GM04503 (cell line): ENCODE measurements around the gene BRCA2.

Source experiments
- DNase-seq: peaks from one replicate; pipeline ENCODE4 v3.0.0-alpha.2; 2012; ENCODE audit warnings: low read depth

BRCA2 gene

DNA sequence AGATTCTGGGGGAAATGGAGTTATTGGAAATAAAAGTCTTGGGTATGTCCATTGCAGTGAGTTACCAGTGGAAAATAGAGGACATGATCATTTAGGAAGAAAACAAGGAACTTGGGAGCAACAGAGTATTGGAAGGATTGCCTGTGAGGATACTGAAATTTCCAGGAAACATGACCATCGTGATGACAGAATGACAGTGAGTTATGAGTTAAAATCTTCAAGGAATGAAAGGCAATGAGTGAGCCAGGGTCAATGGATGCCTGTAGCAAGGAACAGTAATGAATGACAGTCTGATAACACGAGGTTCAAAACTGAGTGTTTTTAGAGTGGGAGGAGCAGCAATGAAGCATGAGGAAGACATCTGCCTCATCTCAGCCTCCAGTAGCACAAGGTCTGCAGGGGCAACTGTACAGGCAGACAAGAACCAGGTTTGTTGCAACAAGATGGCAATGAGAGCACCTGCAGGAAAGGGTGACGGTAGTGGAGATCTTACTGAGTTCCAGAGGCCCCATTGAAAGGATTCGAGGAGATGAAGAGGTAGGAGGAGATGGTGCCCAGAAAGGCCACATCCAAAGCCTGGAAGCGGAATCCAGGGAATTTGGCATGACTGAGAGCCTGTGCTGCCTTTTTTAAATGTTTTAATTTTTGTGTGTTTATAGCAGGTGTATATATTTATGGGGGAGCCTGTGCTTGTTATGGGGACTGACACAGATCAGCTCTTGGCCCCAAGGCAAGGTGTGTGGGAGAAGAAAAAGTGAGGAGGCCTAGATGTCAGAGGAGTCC, 68.7 kb downstream of the BRCA2 start:
- no peak for DNase-seq

DNA sequence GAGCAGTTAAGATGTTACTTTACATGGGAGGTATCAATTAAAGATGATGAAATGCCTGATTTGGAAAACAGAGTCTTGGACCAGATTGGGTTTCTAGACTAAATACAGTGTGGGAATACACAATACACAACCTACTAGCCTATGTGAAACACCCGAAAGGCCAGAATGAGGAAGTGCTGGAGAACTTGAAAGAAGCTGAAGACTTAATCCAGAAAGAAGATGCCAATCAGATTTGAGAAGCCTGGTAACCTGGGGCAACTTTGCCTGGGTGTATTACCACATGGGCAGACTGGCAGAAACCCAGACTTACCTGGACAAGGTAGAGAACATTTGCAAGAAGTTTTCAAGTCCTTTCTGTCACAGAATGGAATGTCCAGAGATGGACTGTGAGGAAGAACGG, 69.4 kb downstream of the BRCA2 start:
- DNase-seq: no peak

DNA sequence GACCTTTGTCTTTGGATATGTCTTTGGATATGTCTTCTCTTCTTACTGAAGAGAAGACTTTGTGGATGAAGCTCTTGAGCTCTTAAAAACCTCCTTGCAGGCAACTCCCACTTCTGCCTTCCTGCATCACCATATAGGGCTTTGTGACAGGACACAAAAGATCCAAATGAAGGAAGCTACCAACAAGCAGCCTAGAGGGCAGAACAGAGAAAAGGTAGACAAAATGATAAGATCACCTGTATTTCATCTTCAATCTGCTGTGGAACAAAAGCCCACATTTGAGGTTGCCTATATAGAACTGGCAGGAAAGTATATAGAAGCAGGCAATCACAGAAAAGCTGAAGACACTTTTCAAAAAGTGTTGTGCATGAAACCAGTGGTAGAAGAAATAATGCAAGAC, 70.1 kb downstream of the BRCA2 start:
- DNase-seq: no peak

DNA sequence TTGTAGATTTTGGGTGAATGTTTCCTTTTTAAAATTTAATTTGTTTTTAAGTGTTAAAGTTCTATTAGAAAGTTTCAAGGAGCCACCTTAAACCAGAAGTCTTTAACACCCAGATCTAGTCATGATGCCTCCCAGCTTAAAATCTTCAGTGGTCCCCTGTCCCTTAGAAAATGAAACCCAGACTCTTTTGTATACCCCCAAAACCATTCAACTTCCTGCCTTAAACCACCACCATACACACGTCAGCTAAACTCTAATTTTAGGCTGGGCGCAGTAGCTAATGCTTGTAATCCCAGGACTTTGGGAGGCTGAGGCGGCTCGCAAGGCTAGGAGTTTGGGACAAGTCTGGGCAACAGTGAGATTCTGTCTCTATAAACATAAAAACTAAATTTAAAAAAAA, 74.7 kb downstream of the BRCA2 start:
- no peak for DNase-seq

DNA sequence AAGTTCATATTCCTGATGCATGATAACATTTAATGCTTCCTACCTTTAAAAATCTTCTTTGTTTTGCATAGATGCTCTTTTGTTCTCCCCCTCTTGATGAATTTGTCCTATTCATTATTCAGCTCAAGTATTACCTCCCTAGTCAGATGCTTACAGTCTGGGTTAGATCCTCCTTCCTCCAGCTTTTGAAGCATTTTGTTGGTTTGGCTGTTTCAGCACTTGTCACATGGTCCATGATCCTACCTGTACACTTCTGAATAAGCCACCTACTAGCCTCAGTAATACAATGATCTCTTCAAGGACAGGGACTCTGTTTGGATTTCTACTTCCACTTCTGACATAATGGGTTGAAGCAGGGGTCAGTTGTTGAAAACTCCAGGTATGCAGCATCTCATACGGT, 75.2 kb downstream of the BRCA2 start:
- no peak for DNase-seq

DNA sequence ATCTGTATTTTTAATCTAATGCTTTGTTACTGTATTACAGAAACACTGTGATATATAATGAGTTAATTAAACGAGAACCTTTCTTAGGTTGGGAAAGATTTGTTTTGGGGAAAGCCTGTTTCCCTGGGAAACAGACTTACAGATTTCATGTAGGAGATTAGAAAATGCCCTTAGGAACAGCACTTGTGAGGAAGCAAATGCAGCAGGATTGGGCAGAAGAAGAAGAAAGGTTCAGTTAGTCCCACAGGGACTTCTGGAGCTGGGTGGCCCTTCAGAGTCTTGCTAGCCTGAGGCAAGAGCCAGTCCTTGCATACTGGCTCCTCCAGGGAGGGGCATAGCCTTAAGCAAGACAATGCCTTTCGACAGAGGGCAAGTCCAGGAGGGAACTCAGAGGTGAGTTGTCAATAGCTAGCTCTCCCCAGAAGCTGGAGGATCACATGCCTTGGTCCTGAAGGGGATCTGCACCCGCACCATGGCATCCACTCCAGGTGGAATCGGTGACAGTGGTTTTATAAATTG, 75.9 kb downstream of the BRCA2 start:
- no peak for DNase-seq

DNA sequence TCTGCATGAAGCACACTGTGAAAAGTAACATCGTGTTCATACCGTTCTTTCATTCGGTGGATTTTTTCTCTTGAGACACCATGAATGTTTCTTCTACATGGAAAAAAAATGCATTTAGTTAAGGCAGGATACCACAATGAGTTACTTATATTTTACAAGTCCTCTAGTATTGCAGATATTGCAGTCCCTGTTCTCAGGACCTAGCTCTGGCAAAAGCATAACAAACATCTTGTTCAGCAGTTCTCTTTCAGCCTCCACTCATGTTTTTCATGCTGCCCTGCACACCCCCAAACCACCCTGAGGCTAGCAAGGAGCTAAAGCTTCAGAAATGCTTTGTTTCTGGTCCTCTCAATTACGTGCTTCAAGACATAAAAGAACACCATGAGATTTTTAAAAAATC, 87.8 kb downstream of the BRCA2 start:
- no peak for DNase-seq

DNA sequence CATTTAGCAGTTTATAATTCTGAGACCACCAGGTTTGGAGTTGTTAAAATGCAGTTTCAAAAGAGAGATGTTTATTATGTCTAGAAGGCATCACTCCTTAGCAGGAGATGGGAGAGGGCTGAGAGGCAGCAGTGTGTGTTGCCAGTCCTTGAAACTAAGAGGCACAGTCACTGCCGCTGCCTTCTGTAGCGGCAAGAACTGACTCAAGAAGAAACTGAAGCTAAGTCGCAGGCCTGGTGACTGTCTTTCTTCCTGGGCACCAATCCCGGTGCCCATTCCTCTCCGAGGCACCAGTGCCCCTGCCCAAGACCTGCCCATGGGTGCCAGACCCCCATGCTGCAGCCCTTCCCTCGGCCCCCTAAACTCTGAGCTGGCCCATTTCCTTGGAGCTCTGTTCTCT, 92.5 kb downstream of the BRCA2 start:
- no peak for DNase-seq

DNA sequence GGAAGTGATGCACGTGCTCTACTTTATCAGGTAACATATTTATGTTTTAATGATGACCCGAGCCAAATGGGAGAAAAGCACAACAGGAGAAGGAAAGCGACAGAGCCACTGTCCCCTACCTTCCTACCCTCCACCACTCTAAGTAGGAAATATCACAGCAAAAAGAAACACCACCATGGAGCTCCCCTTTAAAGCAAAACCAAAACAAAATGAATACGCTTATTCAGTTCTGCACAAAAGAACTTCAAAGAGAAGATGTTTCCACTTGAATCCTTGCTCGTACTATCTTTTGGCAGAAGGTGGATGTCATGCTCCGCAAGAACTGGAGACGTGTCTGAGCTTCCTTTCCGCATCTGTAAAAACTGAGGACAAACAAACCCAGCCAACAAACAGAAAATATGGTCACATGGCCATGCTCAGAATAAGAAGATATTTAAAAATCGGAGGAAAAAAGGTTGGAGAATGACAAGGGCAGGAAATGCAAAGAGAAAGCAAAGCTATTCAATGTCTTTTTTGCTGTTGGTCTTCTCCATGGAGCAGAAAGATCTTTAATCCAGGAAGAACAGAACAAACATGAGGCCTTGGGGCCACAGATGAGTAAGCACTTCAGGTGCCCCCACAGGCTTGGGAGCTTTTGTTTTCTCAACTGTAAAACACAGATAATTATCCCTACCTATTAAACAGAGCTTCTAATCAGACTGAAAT, 93.1 kb downstream of the BRCA2 start:
- DNase-seq: no peak

DNA sequence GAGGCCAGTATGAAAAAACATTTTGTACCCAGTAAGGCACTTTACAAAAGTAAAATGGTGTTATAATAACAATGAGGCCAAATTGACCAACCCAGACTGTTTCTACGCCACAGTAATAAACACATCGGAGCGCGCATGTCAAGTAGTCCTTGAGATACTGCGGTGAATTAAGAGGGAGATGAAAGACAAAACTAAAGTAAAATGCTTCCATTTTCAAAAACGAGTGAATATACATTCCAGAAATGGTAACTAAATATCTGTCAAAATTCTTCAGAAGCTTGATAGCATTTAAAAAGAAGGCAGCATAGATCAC, 93.6 kb downstream of the BRCA2 start:
- no peak for DNase-seq

DNA sequence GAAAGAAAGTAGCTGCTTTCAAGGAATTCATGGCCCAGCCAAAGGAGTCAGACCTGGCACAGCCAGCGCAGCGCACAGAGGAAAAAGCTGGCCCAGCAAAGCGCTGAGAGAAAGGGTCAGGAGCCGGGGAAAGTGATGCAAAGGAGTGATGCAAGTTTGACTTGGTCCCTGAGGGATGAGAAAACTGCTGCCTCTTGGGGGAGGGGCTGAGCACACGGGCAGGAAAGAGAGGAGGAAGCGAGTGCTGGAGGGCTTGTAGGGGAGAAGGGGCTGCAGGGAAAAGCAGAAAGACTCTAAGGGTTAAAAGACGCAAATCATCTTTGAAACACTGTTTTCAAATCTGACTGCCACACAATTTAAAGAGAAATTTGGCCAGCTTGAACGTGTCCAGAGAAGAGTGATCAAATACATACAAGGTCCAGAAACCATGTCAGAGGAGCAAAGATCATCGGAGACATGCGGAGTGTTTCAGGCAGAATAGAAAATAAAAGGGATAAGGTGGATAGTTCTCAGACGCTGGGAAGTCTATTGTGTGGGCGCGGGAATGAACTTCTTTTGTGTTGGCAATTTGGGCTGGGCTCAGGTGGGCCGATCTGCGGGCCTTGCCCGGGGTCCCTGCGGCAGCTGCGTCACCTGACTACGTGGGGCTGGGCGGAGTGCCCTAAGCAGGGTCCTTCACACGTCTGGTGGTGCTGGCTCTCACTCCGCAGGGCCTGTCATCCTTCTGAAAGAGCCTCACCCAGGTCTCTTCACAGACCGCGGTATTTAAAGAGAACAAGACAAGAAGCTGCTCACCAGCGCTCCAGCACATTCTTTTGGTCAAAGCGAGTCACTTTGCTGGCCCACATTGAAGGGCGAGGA, 94.5 kb downstream of the BRCA2 start:
- no peak for DNase-seq

DNA sequence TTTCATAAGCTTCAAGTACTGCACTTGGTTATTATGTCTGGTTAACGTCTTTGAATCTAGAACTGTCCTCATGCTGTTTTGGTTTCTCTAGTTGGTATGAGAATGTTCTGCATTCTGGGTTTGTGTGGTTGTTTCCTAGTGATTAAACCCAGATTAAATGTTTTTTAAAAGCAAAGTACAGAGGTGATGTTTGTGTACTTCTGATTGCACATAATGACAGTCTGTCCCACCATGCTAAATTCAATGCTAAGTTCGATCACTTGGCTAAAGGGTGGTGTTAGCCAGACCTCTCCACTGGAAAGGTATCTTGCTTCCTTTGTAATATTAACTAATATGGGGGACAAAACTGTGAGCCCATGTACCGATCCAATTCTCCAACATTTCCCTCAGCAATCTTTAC, 98.0 kb downstream of the BRCA2 start:
- DNase-seq: no peak

DNA sequence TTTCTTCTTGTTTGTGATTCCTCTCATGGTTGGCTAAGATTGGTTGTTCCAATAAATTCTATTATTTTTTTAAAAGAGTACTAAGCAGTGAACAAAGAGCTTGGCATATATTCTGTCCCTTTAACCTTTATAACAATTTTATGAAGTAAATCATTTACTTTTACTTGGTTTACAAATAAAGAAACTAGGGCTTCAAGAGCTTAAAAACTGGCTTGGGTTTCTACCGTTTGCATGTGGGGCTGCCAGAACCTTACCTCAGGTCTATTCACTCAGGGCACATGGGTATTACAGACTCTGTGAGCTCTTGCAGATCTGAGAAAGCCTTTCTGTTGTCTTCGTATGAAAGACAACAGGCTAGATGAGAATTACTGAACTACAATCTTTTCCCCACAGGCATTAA, 99.3 kb downstream of the BRCA2 start:
- DNase-seq: no peak

DNA sequence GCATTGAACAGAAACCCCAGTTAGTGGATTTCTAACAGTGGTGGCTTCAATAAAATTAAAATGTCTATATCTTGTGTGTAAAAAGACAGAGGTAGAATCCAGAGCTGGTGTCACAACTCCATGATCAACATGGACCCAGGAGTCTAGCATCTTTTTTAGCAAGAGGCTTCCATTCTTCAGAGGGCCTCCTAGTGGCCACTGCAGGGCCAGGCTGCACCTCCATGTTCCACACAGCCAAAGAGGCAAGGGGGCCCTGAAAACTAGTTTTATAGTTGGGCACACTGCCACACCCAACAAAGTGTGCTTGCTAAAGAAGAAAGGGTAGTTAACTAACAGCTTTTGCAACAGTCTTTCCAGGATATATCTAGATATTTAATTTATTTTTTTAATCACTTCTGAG, 99.7 kb downstream of the BRCA2 start:
- DNase-seq: no peak

DNA sequence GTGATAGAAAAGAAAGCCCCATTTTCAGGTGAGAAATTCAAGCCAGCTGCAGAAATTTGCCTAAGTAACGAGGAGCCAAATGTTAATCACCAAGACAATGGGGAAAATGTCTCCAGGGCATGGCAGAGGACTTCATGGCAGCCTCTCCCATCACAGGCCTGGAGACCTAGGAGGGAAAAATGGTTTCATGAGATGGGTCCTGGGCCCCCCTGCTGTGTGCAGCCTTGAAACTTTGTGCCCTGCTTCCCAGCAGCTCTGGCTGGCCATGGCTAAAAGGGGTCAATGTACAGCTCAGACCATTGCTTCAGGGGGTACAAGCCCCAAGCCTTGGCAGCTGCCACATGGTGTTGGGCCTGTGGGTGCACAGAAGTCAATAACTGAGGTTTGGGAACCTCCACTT, 102.7 kb downstream of the BRCA2 start:
- DNase-seq: no peak

DNA sequence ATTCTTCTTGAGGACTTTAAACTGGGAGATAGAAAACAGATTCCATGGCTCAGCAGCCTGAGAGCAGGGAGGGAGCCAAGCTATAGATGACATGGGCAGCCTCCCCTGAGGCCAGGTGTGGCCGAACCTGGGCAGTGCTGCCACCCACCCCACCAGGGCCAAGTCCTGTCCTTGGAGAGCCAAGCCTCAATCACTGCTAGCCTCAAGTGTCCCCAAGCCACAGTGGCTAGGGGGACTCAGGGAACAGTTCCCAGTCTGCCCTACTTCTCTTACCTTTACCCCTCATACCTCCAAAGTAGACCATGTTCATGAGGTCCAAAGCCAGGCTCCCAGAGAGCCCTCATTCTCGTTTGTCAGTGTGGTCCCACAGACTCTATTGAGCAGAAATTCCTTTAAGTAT, 104.6 kb downstream of the BRCA2 start:
- DNase-seq: no peak

DNA sequence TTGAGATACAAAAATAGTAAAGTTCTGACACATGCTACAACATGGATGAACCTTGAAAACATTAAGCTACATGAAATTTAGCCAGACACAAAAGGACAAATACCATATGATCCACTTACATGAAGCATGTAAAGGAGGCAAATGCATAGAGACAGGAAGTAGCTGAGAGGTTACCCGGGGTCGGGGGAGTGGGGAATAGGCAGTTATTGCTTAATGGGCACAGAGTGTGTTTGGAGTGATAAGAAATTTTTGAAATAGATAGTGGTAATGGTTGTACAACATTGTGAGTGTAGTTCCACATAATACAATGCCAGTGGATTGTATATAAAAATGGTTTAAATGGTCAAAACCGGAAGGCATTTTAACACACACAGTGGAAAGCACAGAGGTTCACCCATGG, 108.3 kb downstream of the BRCA2 start:
- DNase-seq: no peak

DNA sequence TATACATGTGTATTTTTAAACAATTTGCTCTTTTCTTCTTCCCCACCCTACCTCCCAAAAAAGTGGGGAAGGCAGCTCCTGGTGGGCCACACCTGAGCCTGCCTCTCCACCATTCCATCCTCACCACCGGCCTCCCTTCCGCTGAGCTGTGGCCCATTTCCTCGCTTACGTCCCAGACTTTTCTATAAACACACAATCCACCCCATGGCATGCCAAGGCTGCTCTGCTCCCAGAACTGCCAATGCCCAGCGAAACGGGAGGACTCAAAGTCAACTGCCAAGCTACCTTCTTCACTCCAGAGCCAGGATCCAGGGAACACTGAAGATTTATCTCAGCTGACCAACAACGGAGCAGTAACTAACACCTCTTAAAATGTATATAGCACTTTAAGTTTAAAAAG, 109.8 kb downstream of the BRCA2 start:
- no peak for DNase-seq

DNA sequence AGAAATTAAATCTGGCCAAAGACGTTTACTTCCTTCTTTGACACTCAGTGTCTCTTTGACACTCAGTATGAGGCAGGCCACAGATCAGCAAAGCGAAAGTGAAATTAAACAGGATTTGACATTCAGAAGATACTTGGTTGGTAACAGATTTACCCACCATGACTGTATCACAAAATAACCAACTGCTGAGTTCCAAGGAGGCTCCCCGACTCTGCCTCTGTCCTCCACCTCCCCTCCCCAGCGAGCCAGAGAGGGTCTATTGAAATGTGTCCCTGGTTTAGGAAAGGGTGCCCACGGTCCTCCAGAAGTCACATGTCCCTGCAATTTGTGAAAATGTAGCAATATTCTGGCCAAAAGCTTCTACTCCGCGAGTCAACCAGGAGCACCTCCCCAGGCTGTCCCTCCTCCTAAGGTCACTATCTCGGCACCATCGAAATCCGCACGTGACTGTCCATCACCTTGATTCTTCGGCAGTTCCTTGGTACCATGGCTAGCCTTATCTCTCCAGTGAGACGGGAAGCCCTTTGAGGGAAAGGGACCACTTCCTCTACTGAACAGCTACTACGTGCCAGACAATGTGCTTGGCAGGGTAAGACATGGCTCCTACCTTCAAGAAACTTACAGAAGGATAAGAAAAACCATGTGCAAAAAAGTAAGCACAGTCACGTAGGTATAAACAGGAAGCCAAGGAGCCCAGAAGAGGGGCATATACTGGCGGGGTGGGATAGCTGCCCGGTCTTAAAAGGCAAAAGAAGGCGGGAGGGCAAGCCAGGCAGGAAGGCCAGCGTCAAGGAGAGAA, 111.1 kb downstream of the BRCA2 start:
- DNase-seq: no peak

DNA sequence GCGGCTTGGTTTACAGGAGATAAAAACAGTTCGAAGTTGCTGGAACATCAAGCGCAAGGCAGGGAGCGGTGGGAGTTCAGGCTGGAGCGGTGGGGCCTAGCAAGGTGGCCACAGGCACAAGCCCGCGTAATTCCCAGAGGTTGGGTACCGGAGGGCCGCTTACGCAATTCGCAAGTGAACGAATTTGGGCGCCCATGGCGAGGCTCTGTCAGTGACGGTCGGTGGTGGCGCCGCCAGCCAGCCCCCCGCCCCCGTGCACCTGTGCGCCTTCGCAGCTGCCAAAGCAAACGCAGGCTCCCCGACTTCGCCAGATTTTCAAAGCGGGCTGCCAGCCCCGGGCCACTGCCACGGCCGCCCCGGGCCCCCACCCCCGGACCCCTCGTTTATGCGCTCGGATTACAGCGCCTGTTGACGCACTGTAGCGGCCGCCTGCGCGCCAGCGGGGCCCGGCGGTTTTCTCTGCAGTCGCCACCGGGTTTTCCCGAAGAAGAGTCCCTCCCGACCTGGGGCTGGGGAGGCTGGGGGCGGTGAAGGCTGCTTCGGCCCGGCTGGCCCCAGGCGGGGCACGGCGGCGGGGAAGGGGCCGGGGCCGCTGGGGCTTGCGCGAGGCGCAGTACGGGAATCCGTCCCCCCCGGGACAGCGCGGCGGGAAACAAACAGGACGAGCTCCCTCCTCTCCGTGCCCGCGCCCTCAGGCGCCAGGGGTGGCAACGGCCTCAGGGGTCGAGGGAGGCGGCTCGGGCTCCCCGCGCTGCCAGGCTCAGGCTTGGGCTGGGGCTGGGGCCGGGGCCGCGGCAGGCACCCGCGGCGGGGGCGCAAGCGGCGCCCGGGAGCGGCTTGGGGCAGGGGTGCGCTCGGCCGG, 111.9 kb downstream of the BRCA2 start:
- DNase-seq: no peak
